DND-41 (cell line): ENCODE results near the gene HRH1.

Experiments used
- ATAC-seq: fragments of 200-7000 bp; cut with Tn5 transposase; 3 replicates; pipeline ENCODE4 v1.9.1; 2021; ENCODE audit warnings: low read depth; ENCODE audit not compliant: insufficient read depth
- DNase-seq: peaks from one replicate; pipeline ENCODE4 v3.0.0-alpha.2; 2020
- H2AFZ ChIP-seq: 2 replicates; pipeline ENCODE4 v1.6.0; 2012; ENCODE audit warnings: low read depth, low read length
- H3K27ac ChIP-seq: 2 replicates; pipeline ENCODE4 v1.5.1; 2012; ENCODE audit warnings: low read length, inconsistent platforms
- H3K27me3 ChIP-seq: fragments of 200-600 bp; sonication (generic); 2 replicates; pipeline ENCODE4 v1.6.0; 2012; ENCODE audit warnings: low read length, mild to moderate bottlenecking, inconsistent platforms; ENCODE audit not compliant: insufficient read depth, poor library complexity
- H3K36me3 ChIP-seq: 2 replicates; pipeline ENCODE4 v1.5.1; 2012; ENCODE audit warnings: low read length, inconsistent platforms; ENCODE audit not compliant: insufficient read depth
- H3K4me1 ChIP-seq: 2 replicates; pipeline ENCODE4 v1.5.1; 2012; ENCODE audit warnings: mild to moderate bottlenecking, low read length; ENCODE audit not compliant: insufficient read depth
- H3K4me2 ChIP-seq: 2 replicates; pipeline ENCODE4 v1.6.0; 2012; ENCODE audit warnings: mild to moderate bottlenecking, moderate library complexity, low read length, inconsistent platforms; ENCODE audit not compliant: insufficient read depth
- H3K4me3 ChIP-seq, 2 experiments: fragments of 200-600 bp in 1 of 2; shearing (Covaris generic) in 1 of 2; 2 replicates each; pipeline ENCODE4 v1.5.1; 2012 to 2016; ENCODE audit warnings: inconsistent platforms in 2 of 2, low read length in 2 of 2, mild to moderate bottlenecking in 2 of 2, low read depth in 1 of 2, moderate library complexity in 1 of 2
- H3K79me2 ChIP-seq: 2 replicates; pipeline ENCODE4 v1.6.0; 2012; ENCODE audit warnings: low read length, inconsistent platforms; ENCODE audit not compliant: insufficient read depth
- H3K9ac ChIP-seq: 2 replicates; pipeline ENCODE4 v1.6.0; 2012; ENCODE audit warnings: low read depth, mild to moderate bottlenecking, inconsistent platforms, low read length, moderate library complexity
- H3K9me3 ChIP-seq: 2 replicates; pipeline ENCODE4 v1.5.1; 2012; ENCODE audit warnings: low read length, moderate library complexity, mild to moderate bottlenecking, inconsistent platforms; ENCODE audit not compliant: insufficient read depth, severe bottlenecking
- H4K20me1 ChIP-seq: 2 replicates; pipeline ENCODE4 v1.6.0; 2012; ENCODE audit warnings: low read length; ENCODE audit not compliant: insufficient read depth
- CTCF ChIP-seq: IDR thresholded peaks from 2 replicates; pipeline ENCODE4 v1.5.1; 2012; ENCODE audit warnings: borderline replicate concordance, low read length, moderate library complexity, mild to moderate bottlenecking; ENCODE audit not compliant: poor library complexity, severe bottlenecking; ENCODE audit errors: extremely low read depth
- EZH2 ChIP-seq: IDR thresholded peaks from 3 replicates; pipeline ENCODE4 v1.6.1; 2012; ENCODE audit warnings: borderline replicate concordance, low read depth, mild to moderate bottlenecking, moderate library complexity, low read length, inconsistent platforms; ENCODE audit not compliant: severe bottlenecking

The HRH1 gene

GRCh38 chr3:11271986-11272904, 118.0 kb downstream of the HRH1 start, which contains the start of gene ATG7:
TSS of gene ATG7 (plus strand) at chr3:11272397. CDS start at chr3:11298696, 26,299 bp downstream.
- H3K36me3 ChIP-seq = peaks cover 15% of the 10 kb centered on the region; the same call in 1 of the 2 replicates
- peak within 1 kb of the TSS; percentile 84 for H3K27ac ChIP-seq
- H3K4me1 ChIP-seq = peaks cover 24% of the 10 kb centered on the region
- peaks cover 4% of the 10 kb centered on the region for H3K9me3 ChIP-seq
- H3K27me3 ChIP-seq = no peaks in the 10 kb centered on the region
- ATAC-seq = peak; percentile 94
- H3K9ac ChIP-seq = peak within 1 kb of the TSS; percentile 72
- peak within 1 kb of the TSS; percentile 81 for H3K4me2 ChIP-seq
- peak; percentile 97 for DNase-seq
- peak within 1 kb of the TSS; percentile 61 to 74 for H3K4me3 ChIP-seq
- TF ChIP-seq CTCF (peak; percentile 10), EZH2 (no peak)
- H2AFZ ChIP-seq = peak within 1 kb of the TSS; percentile 97
- H3K79me2 ChIP-seq = peaks cover 44% of the 10 kb centered on the region
- no peaks in the 10 kb centered on the region for H4K20me1 ChIP-seq

GRCh38 chr3:11272906-11273574, 118.7 kb downstream of the HRH1 start:
- Histone ChIP-seq H3K9ac (peak overlapping the region; percentile 72), H3K79me2 (peaks cover 44% of the 10 kb centered on the region), H2AFZ (peak overlapping the region; percentile 97), H3K4me2 (peak overlapping the region; percentile 71), H4K20me1 (no peaks in the 10 kb centered on the region), H3K4me3 (peak overlapping the region; percentile 61 to 74), H3K36me3 (peaks cover 17% of the 10 kb centered on the region; the same call in 1 of the 2 replicates), H3K27me3 (no peaks in the 10 kb centered on the region), H3K9me3 (peaks cover 5% of the 10 kb centered on the region), H3K27ac (peak overlapping the region; percentile 84), H3K4me1 (peaks cover 24% of the 10 kb centered on the region)
- ATAC-seq (no peak), DNase-seq (no peak)
- TF ChIP-seq EZH2 (no peak), CTCF (no peak)

- Histone ChIP-seq H3K4me1 (peaks cover 24% of the 10 kb centered on the region), H3K27ac (no peak overlapping the region), H4K20me1 (no peaks in the 10 kb centered on the region), H3K27me3 (no peaks in the 10 kb centered on the region), H3K4me2 (peak overlapping the region; percentile 71; the same call in 1 of the 2 replicates), H2AFZ (no peak overlapping the region), H3K79me2 (peaks cover 51% of the 10 kb centered on the region), H3K36me3 (peaks cover 19% of the 10 kb centered on the region; the same call in 1 of the 2 replicates), H3K4me3 (peak overlapping the region in 1 of 2 experiments; percentile 74; a peak in 1 of 4 replicates), H3K9me3 (peaks cover 5% of the 10 kb centered on the region), H3K9ac (no peak overlapping the region; the same call in 1 of the 2 replicates)
- no peak for TF ChIP-seq EZH2
- TF ChIP-seq CTCF = no peak
- no peak for DNase-seq
- ATAC-seq = no peak
Measured at GRCh38 chr3:11273891-11274291, 119.6 kb downstream of the HRH1 start.
